OCI-LY1 (cell line): ENCODE measurements around the gene MAN1A2.

Experiments used
- H2AFZ ChIP-seq: fragments of 200-600 bp; sonication (generic), shearing (Covaris generic); 2 replicates; pipeline ENCODE4 v1.6.0; 2014; ENCODE audit warnings: antibody characterized with exemption, mild to moderate bottlenecking, low read length
- H3F3A ChIP-seq: fragments of 200-600 bp; sonication (generic), shearing (Covaris generic); 2 replicates; pipeline ENCODE4 v1.6.0; 2014; ENCODE audit warnings: mild to moderate bottlenecking, antibody characterized with exemption, low read length, moderate library complexity; ENCODE audit not compliant: insufficient read depth
- H3K27ac ChIP-seq: fragments of 200-600 bp; sonication (generic); 2 replicates; pipeline ENCODE4 v1.5.1; 2014; ENCODE audit warnings: low read length, mixed run types, mild to moderate bottlenecking, low read depth; ENCODE audit not compliant: poor library complexity, severe bottlenecking
- H3K27me3 ChIP-seq: fragments of 200-600 bp; sonication (generic); 2 replicates; pipeline ENCODE4 v1.6.0; 2014; ENCODE audit warnings: antibody characterized with exemption, mild to moderate bottlenecking, low read length, moderate library complexity; ENCODE audit not compliant: insufficient read depth
- H3K36me3 ChIP-seq: fragments of 200-600 bp; sonication (generic); 2 replicates; pipeline ENCODE4 v1.6.1; 2014; ENCODE audit warnings: mild to moderate bottlenecking, antibody characterized with exemption, low read length, moderate library complexity, mixed read lengths; ENCODE audit not compliant: insufficient read depth
- H3K4me1 ChIP-seq: fragments of 200-600 bp; sonication (generic); 2 replicates; pipeline ENCODE4 v1.5.1; 2014; ENCODE audit warnings: mild to moderate bottlenecking, low read length, moderate library complexity; ENCODE audit not compliant: insufficient read depth, severe bottlenecking
- H3K4me2 ChIP-seq: fragments of 200-600 bp; sonication (generic), shearing (Covaris generic); 2 replicates; pipeline ENCODE4 v1.6.1; 2014; ENCODE audit warnings: low read length
- H3K4me3 ChIP-seq: fragments of 200-600 bp; sonication (generic); 2 replicates; pipeline ENCODE4 v1.5.1; 2014; ENCODE audit warnings: low read length, low read depth, mild to moderate bottlenecking, mixed read lengths; ENCODE audit not compliant: poor library complexity, severe bottlenecking
- H3K79me2 ChIP-seq: fragments of 200-600 bp; shearing (Covaris generic); 2 replicates; pipeline ENCODE4 v1.6.1; 2016; ENCODE audit warnings: mixed run types, low read length, mixed read lengths; ENCODE audit not compliant: insufficient read depth
- H3K9ac ChIP-seq: fragments of 200-600 bp; sonication (generic), shearing (Covaris generic); 2 replicates; pipeline ENCODE4 v1.6.1; 2014; ENCODE audit warnings: mild to moderate bottlenecking, low read length, mixed read lengths
- H3K9me2 ChIP-seq: fragments of 200-600 bp; sonication (generic), shearing (Covaris generic); 2 replicates; pipeline ENCODE4 v1.6.1; 2014; ENCODE audit warnings: low read depth, mild to moderate bottlenecking, low read length, mixed read lengths
- H3K9me3 ChIP-seq: fragments of 200-600 bp; shearing (Covaris generic); 2 replicates; pipeline ENCODE4 v1.6.1; 2014; ENCODE audit warnings: low read length, mixed read lengths
- H4K20me1 ChIP-seq: fragments of 200-600 bp; sonication (generic), shearing (Covaris generic); 2 replicates; pipeline ENCODE4 v1.6.0; 2016; ENCODE audit warnings: mild to moderate bottlenecking, low read length; ENCODE audit not compliant: insufficient read depth
- CTCF ChIP-seq: fragments of 200-600 bp; sonication (generic), shearing (Covaris generic); IDR thresholded peaks from 2 replicates; pipeline ENCODE4 v1.5.1; 2017; ENCODE audit warnings: mild to moderate bottlenecking, antibody characterized with exemption, low read length, moderate library complexity, mixed read lengths
- EZH2 ChIP-seq: fragments of 200-600 bp; sonication (generic), shearing (Covaris generic); IDR thresholded peaks from 2 replicates; pipeline ENCODE4 v1.8.0; 2017; ENCODE audit warnings: borderline replicate concordance, mixed run types, mild to moderate bottlenecking, antibody characterized with exemption, low read length, moderate library complexity, mixed read lengths

The MAN1A2 gene

GRCh38 chr1:117359561-117360289 is 7.5 kb upstream of the MAN1A2 start:
- Histone ChIP-seq H3K9me3 (no peaks in the 10 kb centered on the region), H4K20me1 (no peaks in the 10 kb centered on the region), H2AFZ (no peak overlapping the region), H3K27me3 (no peaks in the 10 kb centered on the region), H3K9me2 (no peaks in the 10 kb centered on the region), H3K9ac (no peak overlapping the region), H3F3A (no peaks in the 10 kb centered on the region), H3K4me2 (no peak overlapping the region), H3K79me2 (no peaks in the 10 kb centered on the region), H3K4me3 (no peak overlapping the region), H3K27ac (no peak overlapping the region), H3K4me1 (peaks cover 8% of the 10 kb centered on the region), H3K36me3 (no peaks in the 10 kb centered on the region)
- TF ChIP-seq EZH2, result no peak
- no peak for TF ChIP-seq CTCF

- Histone ChIP-seq H3K9me2 (no peaks in the 10 kb centered on the region), H3K4me1 (peaks cover 19% of the 10 kb centered on the region), H3K4me2 (no peak overlapping the region), H3K27ac (no peak overlapping the region), H3K27me3 (no peaks in the 10 kb centered on the region), H3K4me3 (no peak overlapping the region), H4K20me1 (no peaks in the 10 kb centered on the region), H2AFZ (no peak overlapping the region), H3F3A (no peaks in the 10 kb centered on the region), H3K9me3 (no peaks in the 10 kb centered on the region), H3K79me2 (peaks cover 3% of the 10 kb centered on the region; the same call in 1 of the 2 replicates), H3K9ac (no peak overlapping the region), H3K36me3 (no peaks in the 10 kb centered on the region)
- no peak for TF ChIP-seq EZH2
- TF ChIP-seq CTCF, result no peak
Measured at GRCh38 chr1:117362986-117363385, 4.3 kb upstream of the MAN1A2 start.

- no peak overlapping the region for H3K4me3 ChIP-seq
- no peaks in the 10 kb centered on the region for H3K27me3 ChIP-seq
- H3K27ac ChIP-seq, result no peak overlapping the region
- H3K4me1 ChIP-seq, result peaks cover 19% of the 10 kb centered on the region
- H3K36me3 ChIP-seq, result no peaks in the 10 kb centered on the region
- no peaks in the 10 kb centered on the region for H3F3A ChIP-seq
- H3K4me2 ChIP-seq, result no peak overlapping the region
- H3K79me2 ChIP-seq, result peaks cover 9% of the 10 kb centered on the region
- TF ChIP-seq EZH2 (no peak), CTCF (no peak)
- H3K9me2 ChIP-seq, result no peaks in the 10 kb centered on the region
- no peak overlapping the region for H2AFZ ChIP-seq
- no peak overlapping the region for H3K9ac ChIP-seq
- no peaks in the 10 kb centered on the region for H3K9me3 ChIP-seq
- H4K20me1 ChIP-seq, result no peaks in the 10 kb centered on the region
Measured at GRCh38 chr1:117363571-117364048, 3.6 kb upstream of the MAN1A2 start.
